GM21390 (cell line): Measurements from ENCODE around the gene MGLL.
"Not testable (repeated sequence)": the region's sequence is repeated elsewhere in the genome, so short reads cannot be mapped to it uniquely, and the experiment has no call there.

ENCODE experiments used
- ATAC-seq: cut with Tn5 transposase; IDR thresholded peaks from one replicate; pipeline ENCODE4 v1.9.1; 2021; ENCODE audit not compliant: unreplicated experiment

Gene MGLL

GRCh38 chr3:127711021-127711695 lies 111.2 kb downstream of the MGLL start:
- ATAC-seq: no peak

- no peak for ATAC-seq
Observed at GRCh38 chr3:127710155-127710941, 112.0 kb downstream of the MGLL start.

- no peak for ATAC-seq
Observed at GRCh38 chr3:127709320-127710060, 112.8 kb downstream of the MGLL start.

GRCh38 chr3:127708837-127709236 lies 113.5 kb downstream of the MGLL start:
- no peak for ATAC-seq

GRCh38 chr3:127707851-127708411 lies 114.4 kb downstream of the MGLL start:
- no peak for ATAC-seq

- ATAC-seq: no peak
Observed at GRCh38 chr3:127706785-127707351, 115.4 kb downstream of the MGLL start.

GRCh38 chr3:127706312-127706711 lies 116.0 kb downstream of the MGLL start:
- no peak for ATAC-seq

GRCh38 chr3:127704840-127705239 lies 117.5 kb downstream of the MGLL start:
- ATAC-seq: not testable (repeated sequence)

- ATAC-seq: no peak
Observed at GRCh38 chr3:127702151-127702578, 120.2 kb downstream of the MGLL start.

GRCh38 chr3:127701280-127701911 lies 120.9 kb downstream of the MGLL start:
- no peak for ATAC-seq

GRCh38 chr3:127700406-127700805 lies 121.9 kb downstream of the MGLL start:
- ATAC-seq: no peak

GRCh38 chr3:127699416-127700300 lies 122.7 kb downstream of the MGLL start:
- ATAC-seq: no peak

- ATAC-seq: no peak
Observed at GRCh38 chr3:127698691-127699415, 123.5 kb downstream of the MGLL start.

GRCh38 chr3:127698286-127698685 lies 124.0 kb downstream of the MGLL start:
- no peak for ATAC-seq

GRCh38 chr3:127697551-127698240 lies 124.6 kb downstream of the MGLL start:
- peak; percentile 80 for ATAC-seq

GRCh38 chr3:127694467-127695215 lies 127.7 kb downstream of the MGLL start:
- ATAC-seq: no peak

GRCh38 chr3:127693336-127693843 lies 128.9 kb downstream of the MGLL start:
- no peak for ATAC-seq
